Activated CD8-positive, alpha-beta memory T cell treated with anti-CD3 and anti-CD28 coated beads, Interleukin-2, amount 50 U/mL, for 1 hour (primary cell): ENCODE results near the gene MLIP.

Experiments
- DNase-seq: peaks from one replicate; pipeline ENCODE4 v3.0.0-alpha.2; 2020; ENCODE audit errors: extremely low read depth

The MLIP gene

DNA sequence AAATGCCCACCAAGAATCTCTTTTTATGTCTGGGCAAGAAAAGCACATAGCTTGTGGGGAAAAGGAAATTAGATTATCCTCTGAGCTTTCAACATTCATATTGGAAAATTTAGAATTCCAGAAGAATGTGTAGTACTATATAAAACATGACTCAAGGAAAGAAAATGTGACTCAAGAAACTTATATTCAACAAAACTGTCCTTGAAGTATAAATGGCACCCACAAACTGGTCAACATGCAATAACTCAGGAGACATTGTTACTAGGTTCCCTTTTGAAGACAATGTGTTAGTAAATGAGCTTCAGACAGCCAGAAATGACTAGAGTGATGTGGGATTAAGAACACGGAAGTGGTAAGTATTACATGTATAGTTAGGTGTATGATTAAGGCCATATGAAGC, 170.9 kb downstream of the MLIP start:
- no peak for DNase-seq

DNA sequence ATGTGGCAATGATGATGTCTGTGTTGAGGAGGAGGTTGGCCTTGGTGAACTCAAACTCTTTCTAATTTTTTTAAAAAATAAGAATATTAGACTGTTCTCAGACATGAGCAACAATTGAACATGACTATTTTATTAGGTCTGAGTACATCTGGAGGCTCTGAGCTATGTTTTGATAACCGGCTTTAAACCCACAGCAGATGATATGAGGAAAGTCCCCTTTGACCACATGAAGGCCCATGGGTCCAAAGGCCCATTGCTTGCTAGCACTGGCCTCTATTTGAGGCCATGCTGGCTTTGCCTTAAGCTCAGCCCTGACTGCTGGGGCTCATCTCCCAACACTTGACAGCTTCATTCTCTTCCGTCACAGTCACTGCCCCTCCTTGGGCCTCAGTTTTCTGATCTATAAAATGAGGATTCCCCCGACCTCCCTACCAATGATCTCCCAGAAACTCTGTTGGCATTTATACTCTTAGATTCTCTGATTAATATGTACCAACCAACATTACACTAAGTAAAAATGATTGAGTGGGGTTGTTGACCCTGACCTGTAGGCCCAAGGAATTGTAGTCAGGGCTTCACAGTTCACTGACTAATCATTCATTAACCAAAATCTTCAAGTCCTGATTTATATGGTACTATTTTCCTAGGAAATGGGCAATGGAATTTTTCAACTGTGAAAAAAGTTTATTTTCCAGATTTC, 173.1 kb downstream of the MLIP start:
- DNase-seq: no peak

DNA sequence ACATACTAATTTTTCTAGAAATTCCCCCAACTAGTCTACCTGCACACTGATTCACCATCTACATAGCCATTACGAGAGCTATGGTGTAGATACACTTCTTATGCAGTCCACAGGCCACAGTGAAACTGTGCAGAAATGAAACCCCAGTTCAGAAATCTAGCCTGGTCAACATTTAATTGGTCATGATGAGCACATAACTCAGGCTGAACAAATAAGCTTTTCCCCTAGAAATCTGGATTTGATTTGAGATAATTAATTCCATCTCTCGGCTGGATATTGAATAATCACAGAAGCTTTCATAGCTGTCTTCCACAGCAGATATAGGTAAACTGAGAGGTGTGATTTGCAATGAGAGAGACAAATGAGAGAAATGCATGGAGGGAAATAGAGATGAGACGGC, 174.4 kb downstream of the MLIP start:
- DNase-seq: no peak

DNA sequence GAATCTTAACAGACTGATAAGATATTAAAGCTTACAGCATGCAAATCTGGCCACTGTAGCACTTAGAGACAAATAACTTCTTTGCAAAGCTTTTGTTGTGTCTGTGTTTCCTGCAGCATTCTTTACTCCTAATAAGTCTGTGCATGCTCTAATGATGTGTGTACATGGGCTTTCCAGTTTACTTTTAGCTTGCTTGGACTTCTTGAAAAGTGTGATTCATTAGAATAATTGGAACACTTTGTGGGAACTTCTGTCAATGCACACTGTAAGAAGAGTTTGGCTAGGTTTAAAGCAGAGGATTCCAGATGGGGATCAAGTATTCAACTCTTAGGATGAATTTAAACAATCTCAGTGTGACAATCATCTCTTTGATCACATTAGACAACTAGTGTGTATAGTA, 174.9 kb downstream of the MLIP start:
- no peak for DNase-seq

DNA sequence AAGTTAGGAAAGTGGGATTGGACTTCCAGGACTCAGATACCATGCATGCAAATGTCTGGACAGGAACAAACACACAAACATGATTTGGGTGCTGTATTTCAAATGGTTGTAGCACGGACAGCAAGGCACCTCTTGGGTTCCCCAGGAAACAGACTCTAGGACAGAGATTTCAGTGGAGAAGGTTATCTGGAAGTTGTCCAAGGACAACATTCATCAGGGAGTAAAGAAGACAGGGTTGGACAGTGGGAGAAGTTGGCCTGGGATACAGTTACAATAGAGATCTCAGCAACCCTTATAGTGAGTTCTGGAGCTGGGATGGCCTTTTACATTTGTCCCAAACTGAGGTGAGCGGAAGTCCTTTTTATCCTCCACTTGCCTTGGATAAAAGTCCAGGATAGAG, 177.2 kb downstream of the MLIP start:
- no peak for DNase-seq

DNA sequence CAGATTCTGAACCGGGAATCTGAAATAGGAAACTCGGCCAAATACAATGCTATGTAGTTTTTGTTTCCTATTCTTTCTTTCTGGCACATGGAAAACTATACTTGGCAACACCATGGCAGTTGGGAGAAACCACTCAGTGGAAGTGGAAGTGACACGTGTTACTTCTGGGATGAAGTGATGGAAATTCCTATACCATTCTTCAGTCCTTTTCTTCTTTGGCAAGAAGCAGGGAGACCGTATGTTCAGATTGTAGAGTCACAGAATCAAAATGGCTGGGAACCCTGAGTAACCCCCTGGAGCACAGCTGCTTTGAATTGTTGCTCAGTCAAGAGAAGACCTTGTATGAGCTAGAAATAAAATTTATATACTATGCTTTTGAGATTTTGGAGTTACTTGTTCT, 178.2 kb downstream of the MLIP start:
- DNase-seq: no peak

DNA sequence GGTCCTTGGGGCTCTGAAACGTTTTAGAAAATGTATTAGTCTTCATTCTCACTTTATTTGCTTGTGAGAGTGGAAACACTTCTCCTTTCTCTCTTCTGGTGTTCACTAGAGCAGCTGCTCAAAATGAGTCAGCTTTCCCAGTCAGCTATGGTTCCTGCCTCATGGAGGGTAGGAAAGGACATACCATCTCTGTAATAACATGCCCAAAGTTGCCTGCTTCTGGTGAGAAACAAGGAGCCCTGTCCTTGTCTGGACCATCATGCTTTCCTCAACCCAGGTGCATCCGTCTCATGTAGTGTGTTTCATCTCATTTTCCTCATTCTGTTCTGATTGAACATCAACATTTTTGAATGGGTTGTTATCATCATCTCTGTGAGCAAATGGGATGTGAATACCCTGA, 179.9 kb downstream of the MLIP start:
- DNase-seq: no peak

DNA sequence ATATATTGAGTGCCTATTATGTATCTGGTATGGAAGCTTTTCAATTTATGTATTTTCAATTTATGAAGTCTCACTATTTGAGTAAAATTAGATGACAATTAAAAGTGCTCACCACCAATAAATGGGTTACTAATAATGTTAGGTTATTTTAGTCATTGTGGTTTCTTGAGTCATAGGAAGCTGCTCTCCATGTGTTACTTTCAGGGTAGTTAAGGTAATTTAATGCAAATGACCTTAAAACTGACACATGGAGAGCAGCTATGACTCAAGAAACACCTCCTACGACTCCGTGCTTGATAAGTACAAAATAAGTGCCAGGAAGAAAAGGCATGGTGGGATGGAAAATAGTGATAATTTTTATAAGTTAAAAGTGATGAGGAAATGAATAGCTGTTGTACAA, 180.5 kb downstream of the MLIP start:
- DNase-seq: no peak

DNA sequence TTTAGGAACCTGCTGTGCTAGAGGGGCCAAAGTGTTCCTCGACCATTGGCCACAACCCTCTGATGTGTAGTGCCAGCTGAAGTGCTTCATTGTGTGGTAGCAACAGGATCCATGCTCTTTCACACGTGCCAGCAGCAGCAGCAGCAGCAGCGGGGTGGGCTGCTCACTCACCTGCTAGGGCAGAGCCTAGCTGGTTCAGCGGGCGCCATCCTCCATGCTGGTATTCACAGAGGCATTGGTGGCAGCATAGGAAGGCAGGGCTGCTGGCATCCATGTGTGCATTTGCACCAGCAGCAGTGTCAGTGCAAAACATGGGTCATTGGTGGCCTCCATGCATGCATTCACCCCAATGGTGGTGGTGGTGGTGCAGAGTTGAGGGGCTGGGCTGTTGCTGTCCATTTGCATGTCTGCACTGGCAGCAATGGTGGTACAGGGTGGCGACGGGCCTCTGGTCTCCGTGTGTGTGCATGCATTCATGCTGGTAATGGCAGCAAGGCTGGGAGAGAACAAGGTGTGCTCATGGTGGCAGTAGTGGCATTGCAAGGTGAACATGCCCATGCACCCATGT, 183.8 kb downstream of the MLIP start:
- no peak for DNase-seq

DNA sequence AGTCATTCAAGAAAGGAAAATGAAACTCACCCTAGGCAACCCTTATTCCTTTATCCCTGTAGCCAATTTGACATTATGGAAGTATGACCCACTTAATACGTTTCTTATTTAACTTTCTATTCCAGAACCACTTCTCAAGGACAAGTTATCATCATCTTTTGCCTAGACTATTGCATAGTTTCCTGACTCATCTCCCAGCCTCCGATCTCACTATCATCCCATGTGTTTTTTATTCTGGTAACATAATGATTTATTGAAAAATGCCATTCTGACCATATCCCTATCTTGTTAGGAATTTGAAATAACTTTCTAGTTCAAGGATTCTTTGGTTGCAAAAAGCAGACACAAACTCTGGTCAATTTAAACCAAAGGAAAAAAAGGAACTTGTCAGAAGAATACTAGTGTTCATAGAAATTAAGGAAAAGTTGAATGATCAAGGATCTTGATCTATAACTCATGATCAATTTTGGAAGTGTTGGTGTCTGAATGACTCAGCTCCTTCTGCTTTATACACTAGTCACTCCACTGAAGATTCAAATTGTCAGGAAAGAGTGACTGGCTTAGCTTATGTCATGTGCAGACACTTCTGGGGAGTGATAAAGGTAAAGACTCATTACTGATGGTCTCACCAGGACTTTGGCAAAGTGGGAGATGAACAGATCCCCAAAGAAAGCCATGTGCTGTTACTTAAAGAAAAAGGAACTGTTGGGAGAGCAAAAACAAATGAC, 188.5 kb downstream of the MLIP start:
- DNase-seq: no peak

DNA sequence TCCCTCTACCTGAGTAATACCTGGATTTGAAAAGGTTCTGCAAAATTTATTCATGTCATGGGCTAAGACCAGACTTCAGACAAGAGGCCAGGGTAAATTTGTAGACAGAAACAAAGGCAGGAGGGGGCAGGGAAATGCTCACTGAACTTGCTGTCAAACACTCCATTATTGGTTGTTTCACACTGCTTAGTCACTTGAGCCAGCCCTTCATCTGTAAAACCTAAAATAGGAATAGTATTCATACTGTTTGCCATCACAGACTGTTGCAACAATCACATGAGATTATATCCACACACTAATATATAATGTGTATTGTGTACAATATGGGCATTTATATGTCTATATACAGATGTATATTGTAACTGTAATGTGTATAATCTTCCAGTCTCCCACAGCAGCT, 190.5 kb downstream of the MLIP start:
- DNase-seq: no peak

DNA sequence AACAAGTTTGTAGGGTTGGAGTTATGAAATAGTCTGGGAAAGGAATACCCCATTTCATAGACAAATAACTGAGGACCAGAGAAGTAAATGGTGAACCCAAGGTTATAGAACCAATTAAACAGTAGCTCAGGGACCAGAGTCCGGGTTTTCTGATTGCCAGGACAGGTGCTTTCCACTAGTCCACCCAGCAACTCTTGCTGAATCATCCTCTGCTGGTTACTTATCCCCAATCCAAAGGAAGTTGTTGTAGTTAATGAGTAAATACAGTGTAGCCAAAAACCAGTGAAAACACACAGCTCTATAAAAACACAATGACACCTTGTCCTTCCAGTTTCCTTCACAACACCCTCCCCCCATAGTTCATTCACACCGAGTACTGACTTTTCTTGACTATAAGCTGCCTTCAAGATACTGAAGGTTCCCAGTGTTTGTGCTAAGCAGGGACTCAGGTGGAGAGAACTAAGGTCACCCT, 196.2 kb downstream of the MLIP start:
- DNase-seq: no peak

DNA sequence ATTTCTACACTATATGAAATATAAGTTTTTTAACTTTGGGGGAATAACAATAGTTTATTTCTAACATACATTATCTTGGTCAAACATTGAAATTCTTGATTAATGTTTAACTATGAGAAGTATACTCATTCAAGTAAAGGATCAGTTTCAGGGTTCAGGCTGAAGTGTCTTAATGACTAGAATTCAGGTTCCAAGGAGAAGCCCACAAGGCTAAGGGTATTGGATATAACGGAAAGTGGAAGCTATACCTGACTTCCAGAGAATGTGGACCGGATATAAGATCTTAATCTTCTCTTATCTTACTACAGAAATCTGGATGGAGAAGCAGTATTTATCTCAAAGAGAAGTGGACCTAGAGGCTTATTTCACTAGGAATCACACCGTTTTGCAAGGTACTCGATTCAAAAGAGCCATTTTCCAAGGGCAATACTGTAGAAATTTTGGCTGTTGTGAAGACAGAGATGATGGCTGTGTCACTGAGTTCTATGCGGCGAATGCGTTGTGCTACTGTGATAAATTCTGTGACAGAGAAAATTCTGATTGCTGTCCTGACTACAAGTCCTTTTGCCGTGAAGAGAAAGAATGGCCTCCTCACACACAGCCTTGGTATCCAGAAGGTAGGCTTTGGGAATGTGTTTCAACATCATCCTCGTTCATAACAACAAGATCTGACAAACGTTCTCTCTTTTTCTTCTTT, 197.2 kb downstream of the MLIP start, which contains the start of gene TINAG:
Gene TINAG, plus strand, starts transcription at position 153 of the 697 bp plus-strand sequence. Its CDS starts 110 bp downstream, at position 263.
- DNase-seq: no peak

DNA sequence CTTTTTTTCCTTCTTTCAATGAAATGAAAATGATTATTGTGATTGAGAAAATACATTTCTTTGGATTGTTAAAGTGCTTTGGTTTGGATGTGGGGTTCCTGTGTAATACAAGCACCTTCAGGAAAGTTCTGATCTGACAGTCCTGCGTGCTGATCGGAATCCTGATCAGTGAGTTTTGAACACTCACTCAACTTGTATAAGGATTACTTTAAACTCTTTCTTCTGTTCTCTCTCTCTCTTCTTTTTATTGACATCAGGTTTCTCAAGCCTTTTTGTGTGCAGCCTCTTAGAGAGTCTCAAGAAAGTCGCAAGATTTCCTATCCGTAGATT, 197.7 kb downstream of the MLIP start:
- no peak for DNase-seq

DNA sequence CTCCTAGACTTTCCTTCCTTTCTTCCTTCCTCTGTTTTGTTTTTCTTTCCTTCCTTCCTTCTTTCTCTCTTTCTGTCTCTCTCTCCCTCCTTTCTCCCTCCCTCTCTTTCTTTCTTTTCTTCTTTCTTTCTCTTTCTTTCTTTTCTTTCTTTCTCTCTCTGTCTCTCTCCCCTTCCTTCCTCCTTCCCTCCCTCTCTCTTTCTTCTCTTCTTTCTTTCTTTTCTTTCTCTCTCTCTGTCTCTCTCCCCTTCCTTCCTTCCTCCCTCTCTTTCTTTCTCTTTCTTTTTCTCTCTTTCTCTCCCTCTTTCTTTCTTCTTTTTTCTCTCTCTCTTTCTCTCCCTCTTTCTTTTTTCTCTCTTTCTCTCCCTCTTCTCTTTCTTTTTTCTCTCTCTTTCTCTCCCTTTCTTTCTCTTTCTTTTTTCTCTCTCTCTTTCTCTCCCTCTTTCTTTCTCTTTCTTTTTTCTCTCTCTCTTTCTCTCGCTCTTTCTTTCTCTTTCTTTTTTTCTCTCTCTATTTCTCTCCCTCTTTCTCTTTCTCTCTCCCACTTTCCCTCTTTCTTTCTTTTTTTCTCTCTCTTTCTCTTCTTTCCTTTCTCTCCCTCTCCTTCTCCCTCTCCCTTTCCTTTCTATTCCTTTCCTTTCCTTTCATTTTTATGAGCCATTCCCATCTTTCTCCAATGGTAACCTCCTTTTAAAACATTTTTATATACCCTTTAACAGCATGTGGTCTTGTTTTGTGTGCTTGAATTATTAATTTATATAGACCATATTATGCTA, 199.3 kb downstream of the MLIP start:
- no peak for DNase-seq

DNA sequence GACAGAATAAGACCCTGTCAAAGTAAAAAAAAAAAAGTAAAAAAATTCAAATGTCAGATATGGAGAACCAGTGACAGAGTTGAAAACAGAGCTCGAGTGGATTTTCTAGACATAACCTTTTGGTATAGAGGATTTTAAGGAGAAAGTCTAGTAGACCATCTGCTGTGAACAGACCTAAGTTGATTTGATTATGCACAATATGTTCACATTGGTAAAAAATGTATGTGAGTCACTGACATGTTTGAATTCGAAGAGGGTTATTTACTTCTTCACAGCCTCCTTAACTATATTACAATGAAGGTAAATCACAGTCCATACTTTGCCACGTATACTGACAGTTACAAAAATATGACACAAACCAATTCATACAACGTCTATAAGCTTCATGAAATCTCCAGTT, 204.4 kb downstream of the MLIP start:
- DNase-seq: no peak
